Fibroblast of mammary gland (primary cell): ENCODE results near the gene PYDC1.

Experiments used
- DNase-seq: peaks from one replicate; pipeline ENCODE4 v3.0.0-alpha.2; 2010; ENCODE audit warnings: low read depth
- H3K4me3 ChIP-seq: 2 replicates; pipeline ENCODE4 v1.5.1; 2011; ENCODE audit warnings: low read depth, mild to moderate bottlenecking, low read length, moderate library complexity; ENCODE audit not compliant: control insufficient read depth
- CTCF ChIP-seq: conservative IDR thresholded peaks from 2 replicates; pipeline ENCODE4 v1.5.1; 2011; ENCODE audit warnings: low read depth, low read length, inconsistent platforms; ENCODE audit not compliant: control insufficient read depth, insufficient read depth

The PYDC1 gene

GRCh38 chr16:31242206-31242605 lies 25.3 kb upstream of the PYDC1 start:
- TF ChIP-seq CTCF, result no peak
- peak; percentile 42 for DNase-seq
- H3K4me3 ChIP-seq, result no peak overlapping the region

DNA sequence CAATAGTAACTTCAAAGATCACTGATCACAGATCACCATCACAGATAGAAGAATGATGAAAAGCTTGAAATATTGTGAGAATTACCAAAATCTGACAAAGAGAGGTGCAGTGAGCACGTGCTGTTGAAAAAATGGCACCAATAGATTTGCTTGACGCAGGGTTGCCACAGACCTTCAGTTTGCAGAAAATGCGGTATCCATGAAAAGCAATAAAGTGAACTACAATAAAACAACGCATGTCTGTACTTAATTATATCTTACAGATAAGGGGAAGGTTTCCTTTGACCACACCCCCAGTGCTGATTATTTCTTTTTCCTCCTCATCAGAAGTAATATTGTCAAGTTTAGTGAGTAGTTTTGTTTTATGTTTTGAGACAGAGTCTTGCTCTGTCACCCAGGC lies 21.1 kb upstream of the PYDC1 start:
- DNase-seq, result no peak
- no peak for TF ChIP-seq CTCF
- no peak overlapping the region for H3K4me3 ChIP-seq

DNA sequence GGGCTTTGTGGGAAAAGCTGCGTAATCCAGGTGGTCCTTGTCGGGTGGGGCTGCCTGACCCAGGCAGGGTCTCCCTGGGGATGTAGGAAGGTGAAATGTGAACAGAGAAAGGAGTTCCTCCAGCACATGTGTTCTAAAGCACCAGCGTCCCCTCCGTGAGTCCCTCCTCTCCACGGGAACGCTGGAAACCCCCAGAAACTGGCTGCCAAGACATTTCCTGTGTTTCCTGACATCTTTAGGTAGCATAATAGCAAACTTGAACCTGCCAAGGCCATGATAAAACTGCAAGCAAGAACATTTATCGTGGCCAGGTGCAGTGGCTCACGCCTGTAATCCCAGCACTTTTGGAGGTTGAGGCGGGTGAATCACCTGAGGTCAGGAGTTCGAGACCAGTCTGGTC lies 12.6 kb upstream of the PYDC1 start:
- no peak for TF ChIP-seq CTCF
- DNase-seq, result no peak
- no peak overlapping the region for H3K4me3 ChIP-seq

- no peak overlapping the region for H3K4me3 ChIP-seq
- no peak for DNase-seq
- TF ChIP-seq CTCF, result no peak
Observed at GRCh38 chr16:31228206-31228605, 11.3 kb upstream of the PYDC1 start.

DNA sequence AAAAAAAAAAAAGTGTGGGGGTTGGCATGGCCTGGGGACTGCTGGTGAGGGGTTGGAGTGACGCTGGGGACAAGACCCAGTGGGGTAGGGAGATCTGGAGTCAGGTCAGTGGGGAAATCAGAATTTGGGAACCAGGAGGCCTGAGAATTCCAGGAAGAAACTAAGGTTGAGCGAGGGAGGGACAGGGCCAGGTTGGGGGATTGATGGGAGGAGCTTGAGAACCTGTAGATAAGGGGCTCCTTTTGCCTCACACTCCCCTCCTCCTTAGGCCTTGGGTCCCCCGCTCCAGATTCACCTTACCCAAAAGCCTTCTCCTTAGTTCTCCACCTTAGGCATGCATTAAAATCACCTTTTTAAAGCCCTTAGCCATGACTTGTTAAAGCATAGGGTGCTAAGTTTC lies 8.3 kb upstream of the PYDC1 start:
- H3K4me3 ChIP-seq, result no peak overlapping the region
- no peak for TF ChIP-seq CTCF
- no peak for DNase-seq

GRCh38 chr16:31224092-31224955 lies 7.4 kb upstream of the PYDC1 start:
- no peak for TF ChIP-seq CTCF
- H3K4me3 ChIP-seq, result no peak overlapping the region
- DNase-seq, result no peak
